AG09319 (cell line): ENCODE results near the gene CCDC77.

Experiments used
- DNase-seq: peaks from one replicate; pipeline ENCODE4 v3.0.0-alpha.2; 2010; ENCODE audit warnings: low read depth; ENCODE audit errors: extremely low read depth
- TF ChIP-seq, protein P1 (sequence below): IDR thresholded peaks from 2 replicates; pipeline ENCODE4 v1.5.1; 2011; ENCODE audit warnings: low read depth, mild to moderate bottlenecking, inconsistent platforms, low read length, moderate library complexity

CCDC77 gene

DNA sequence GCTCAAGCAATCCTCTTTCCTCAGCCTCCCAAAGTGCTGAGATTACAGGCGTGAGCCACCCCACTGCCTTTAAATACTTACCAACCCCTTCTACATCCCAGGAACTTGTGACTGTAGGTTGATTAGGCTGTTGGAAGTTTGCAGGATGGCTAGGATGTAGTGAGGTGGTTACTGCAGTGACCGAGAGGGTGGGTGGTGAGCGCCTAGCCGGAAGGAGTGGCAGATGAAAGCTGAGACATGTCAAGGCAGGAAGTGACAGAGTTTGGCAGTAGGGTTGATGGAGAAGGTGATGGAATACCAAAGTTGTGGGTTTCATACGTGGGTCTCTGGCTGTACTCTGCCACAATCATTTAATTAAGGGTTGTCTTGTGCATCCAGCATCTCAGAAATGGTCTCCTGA lies 71.8 kb downstream of the CCDC77 start:
- DNase-seq, result no peak
- TF ChIP-seq, protein P1, sequence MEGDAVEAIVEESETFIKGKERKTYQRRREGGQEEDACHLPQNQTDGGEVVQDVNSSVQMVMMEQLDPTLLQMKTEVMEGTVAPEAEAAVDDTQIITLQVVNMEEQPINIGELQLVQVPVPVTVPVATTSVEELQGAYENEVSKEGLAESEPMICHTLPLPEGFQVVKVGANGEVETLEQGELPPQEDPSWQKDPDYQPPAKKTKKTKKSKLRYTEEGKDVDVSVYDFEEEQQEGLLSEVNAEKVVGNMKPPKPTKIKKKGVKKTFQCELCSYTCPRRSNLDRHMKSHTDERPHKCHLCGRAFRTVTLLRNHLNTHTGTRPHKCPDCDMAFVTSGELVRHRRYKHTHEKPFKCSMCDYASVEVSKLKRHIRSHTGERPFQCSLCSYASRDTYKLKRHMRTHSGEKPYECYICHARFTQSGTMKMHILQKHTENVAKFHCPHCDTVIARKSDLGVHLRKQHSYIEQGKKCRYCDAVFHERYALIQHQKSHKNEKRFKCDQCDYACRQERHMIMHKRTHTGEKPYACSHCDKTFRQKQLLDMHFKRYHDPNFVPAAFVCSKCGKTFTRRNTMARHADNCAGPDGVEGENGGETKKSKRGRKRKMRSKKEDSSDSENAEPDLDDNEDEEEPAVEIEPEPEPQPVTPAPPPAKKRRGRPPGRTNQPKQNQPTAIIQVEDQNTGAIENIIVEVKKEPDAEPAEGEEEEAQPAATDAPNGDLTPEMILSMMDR, result no peak

- TF ChIP-seq, protein P1, result no peak
- DNase-seq, result no peak
Measured at GRCh38 chr12:473863-474577, 72.6 kb downstream of the CCDC77 start.

- TF ChIP-seq, protein P1, result no peak
- DNase-seq, result no peak
Measured at GRCh38 chr12:475286-475685, 73.8 kb downstream of the CCDC77 start.

- TF ChIP-seq, protein P1, result no peak
- DNase-seq, result no peak
Measured at GRCh38 chr12:479161-479560, 77.7 kb downstream of the CCDC77 start.

- TF ChIP-seq, protein P1, result no peak
- DNase-seq, result no peak
Measured at GRCh38 chr12:480831-481816, 79.7 kb downstream of the CCDC77 start.

GRCh38 chr12:482061-482460 lies 80.6 kb downstream of the CCDC77 start:
- TF ChIP-seq, protein P1, result no peak
- no peak for DNase-seq

GRCh38 chr12:484096-484495 lies 82.7 kb downstream of the CCDC77 start:
- TF ChIP-seq, protein P1, result no peak
- DNase-seq, result no peak
